Loucy (cell line): ENCODE data around the gene AGR3.

Experiments
- CTCF ChIP-seq: fragments of 200-600 bp; sonication (generic); conservative IDR thresholded peaks from 2 replicates; pipeline ENCODE4 v1.5.1; 2014; ENCODE audit warnings: mild to moderate bottlenecking, antibody characterized with exemption, low read length
- EZH2phosphoT487 ChIP-seq: fragments of 200-600 bp; IDR thresholded peaks from 2 replicates; pipeline ENCODE4 v1.6.1; 2018; ENCODE audit warnings: antibody characterized with exemption, mild to moderate bottlenecking, moderate library complexity, borderline replicate concordance

- TF ChIP-seq CTCF (no peak), EZH2phosphoT487 (no peak)
Observed at GRCh38 chr7:16883918-16884317, 2.1 kb upstream of the AGR3 start.
